NCI-H69 (cell line): ENCODE measurements around the gene NELL1.

Source experiments
- DNase-seq: peaks from one replicate; lab custom pipeline; 2025; lab: John Stamatoyannopoulos, UW

Gene NELL1

DNA sequence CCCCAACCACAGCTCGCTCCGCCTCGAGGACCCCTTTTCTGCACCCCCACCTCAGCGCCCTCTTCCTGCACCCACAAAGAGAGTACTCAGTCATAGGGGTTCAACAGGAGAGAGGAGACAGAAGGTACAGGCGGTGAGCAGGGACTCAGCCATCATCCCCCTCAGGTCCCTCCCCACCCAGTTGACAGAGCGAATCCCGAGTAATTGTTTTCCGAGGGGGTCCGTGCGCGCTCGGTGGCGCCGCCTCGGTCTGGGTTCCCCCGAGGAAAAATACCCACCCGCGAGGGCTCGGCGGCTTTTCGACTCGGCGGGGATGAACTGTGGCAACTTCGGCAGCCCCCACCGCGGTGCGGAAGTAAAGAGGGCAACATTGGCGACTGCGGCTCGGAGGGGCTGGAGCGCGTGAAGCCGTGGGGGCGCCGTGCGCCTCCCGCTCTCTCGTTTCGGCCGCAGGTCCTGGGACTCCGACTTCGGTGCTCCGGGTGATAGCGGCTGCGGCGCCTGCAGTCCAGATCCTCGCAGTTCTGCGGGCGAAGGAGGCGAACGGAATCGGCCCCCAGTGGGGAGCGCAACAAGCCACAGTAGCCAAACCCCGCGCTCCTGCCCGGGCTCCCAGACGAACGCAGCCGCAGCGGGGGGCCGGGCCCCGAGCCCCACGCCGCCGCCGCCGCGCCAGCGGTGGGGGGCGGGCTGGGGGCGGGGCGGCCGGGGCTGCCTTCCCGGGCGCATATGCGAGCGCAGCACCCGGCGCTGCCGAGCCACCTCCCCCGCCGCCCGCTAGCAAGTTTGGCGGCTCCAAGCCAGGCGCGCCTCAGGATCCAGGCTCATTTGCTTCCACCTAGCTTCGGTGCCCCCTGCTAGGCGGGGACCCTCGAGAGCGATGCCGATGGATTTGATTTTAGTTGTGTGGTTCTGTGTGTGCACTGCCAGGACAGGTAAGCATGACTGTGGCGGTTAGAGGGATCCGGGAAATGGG is at the start of gene NELL1:
NELL1 (plus strand) TSS at position 743 of the 976 bp plus-strand sequence.
- peak; percentile 94 for DNase-seq

DNA sequence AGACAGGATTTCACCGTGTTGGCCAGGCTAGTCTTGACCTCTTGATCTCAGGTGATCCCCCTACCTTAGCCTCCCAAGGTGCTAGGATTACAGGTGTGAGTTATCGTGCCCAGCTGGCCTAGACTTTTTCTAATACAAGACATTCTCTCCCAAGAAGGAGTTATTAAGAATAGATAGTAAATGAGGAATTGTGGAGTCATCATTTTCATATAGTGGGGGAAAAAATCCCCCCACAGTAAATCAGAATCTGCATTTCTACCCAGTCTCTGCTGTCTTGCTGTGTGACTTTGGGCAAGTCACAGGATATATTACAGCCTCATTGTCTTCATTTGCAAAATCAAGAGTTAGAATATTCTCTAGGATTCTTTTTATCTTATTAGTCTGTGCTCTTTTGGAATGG is 48.4 kb upstream of the NELL1 start:
- no peak for DNase-seq

DNA sequence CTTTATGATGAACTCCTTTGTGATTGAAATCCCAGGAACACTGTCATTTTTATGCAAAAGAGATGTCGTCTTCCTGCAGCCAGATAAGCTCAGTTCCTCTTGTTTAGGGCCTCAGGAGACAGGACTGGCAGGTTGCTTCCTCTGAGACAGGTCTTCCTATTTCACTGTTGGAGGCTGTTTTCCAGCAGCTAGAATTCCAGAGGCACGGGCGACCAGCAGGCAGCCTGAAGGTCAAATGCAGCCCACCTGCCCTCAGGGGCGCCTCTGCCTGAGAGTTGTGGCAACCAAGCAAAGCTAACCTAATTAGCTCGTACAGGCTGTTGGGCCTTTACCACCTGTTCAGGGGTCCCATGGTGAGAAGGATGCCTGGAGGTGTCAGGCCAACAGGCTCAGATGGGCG is 47.7 kb upstream of the NELL1 start:
- peak; percentile 93 for DNase-seq

DNA sequence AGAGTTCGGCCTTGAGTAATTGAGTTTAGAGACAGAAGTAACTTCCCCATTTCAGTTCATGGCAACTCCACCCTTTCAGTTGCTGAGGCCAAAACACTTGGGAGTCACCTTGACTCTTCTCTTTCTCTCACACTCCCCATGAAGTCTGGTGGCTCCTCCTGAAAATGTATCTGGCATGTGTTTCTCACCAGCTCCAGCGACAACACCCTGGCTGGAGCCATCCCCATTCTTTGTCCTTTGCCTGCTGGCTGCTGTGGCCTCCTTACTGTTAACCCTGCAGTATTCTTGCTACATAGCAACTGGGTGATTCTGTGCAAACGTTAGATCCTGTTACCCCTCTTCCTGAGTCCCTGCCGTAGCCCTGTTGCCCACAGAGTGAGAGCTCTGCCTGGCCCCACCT is 46.1 kb upstream of the NELL1 start:
- peak; percentile 32 for DNase-seq

DNA sequence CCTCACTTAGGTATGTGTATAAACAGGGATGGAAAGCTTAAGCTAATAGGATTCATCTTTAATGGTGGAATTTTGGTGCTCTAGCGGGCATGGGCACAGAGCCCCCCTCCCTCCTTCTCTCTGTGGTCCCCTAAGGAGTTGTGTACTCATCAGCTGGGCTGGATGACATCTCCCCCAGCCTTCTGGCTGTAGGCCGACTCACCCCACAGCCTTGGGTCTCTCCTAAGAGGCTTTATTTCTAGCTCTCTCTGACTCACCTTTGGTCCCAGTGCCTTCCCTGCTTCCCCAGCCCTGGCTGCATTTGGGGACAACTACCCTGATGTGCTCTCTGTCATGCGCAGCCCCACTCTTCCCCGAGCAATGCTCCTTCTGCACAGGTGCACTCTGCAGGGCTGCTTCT is 43.1 kb upstream of the NELL1 start:
- DNase-seq, result peak; percentile 97

DNA sequence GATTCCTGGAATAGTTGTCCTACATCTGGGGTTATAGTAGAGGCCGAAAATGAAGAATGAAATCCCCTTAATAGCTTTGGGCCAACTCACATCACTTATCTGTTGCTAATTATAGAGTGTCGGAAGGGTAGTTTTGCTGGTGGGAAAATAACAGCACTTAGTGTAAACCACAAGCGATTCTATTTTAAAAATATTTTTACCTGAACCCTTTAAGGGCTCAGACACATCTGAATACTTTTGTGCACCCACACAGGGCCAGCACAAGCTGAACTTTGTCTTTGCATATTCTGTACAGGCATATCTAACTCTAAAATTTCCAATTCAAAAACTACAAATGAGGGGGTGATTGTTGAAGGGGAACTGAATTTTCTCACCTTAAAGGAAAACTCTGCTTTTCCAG is 42.4 kb upstream of the NELL1 start:
- peak; percentile 44 for DNase-seq

DNA sequence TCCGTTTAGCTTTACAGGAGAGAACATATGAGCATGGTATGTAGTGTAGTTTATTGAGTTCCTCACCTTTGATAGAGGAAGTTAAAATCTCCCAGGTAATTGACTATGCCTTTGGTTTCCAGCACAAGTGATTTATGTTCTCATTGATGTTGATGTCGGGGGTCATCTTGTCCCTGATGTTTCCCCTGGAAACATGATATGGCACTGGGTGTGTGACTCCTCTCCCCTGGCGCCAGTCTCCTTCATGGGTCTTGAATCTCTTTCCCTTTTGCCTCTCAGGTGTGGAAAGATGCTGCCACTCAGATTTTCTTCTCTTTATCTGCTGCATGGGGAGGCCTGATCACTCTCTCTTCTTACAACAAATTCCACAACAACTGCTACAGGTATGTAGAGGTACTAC is 41.7 kb upstream of the NELL1 start:
- DNase-seq, result peak; percentile 71

DNA sequence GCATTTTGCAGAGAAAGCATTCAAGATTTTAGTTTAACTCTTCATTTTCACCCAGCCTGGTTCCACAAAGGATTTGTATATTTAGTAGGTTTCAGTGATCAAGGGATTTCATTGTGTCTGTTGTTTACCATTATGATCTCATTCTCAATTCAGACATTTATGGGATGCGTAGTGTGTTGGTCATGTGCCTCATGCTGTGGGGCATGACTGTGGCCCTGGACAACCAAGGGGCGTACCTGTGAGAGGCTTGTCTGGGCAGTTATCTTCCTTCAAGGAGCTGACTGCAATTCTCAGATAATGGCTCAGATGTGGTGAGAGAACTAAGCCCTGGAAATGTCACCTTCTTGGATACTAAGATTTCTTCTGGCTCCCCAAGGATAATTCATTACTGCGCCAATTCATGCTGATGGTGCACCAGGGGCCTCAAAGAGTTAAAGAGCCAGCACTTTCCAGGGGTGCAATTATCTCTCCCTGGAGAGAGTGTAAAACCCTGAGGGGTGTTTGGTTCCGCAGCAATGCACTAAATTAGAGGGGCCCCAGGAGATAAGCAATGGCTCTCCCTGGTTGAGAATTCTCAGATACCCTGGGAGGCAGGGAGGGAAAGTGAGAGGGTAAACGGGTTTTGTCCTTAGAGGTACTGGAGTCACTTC is 37.7 kb upstream of the NELL1 start:
- DNase-seq, result peak; percentile 97

DNA sequence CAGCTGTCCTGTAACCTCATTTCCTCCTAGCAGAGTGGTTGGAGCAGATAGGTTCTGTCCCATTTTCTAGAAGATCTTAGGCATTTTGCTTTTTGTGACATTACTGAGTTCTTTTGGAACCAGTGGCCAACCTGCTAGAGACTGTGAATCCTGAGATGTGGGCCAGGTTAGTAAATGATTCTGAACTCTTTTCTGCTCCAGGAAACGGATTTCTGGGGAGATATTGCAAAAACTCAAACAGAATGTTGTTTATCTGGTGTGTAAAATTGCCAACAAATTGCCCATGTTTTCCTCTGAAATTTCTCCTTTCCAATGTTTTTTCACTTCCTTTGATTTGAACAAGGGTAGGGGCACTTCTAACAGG is 37.2 kb upstream of the NELL1 start:
- no peak for DNase-seq

DNA sequence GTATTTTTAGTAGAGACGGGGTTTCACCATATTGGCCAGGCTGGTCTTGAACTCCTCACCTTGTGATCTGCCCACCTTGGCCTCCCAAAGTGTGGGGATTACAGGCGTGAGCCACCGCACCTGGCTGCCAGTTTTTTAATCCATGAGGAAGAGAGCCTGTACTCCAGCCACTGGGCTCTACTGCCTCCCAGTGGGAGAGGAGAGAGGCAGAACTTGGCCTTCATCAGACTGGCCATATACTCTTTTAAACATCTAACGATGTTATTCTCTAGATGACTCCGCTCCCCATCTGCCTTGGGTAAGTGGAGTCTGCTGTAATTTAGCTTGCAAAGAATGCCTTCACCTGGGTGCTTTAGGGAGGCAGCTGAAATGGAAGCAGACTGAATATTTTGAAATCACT is 35.3 kb upstream of the NELL1 start:
- peak; percentile 72 for DNase-seq

DNA sequence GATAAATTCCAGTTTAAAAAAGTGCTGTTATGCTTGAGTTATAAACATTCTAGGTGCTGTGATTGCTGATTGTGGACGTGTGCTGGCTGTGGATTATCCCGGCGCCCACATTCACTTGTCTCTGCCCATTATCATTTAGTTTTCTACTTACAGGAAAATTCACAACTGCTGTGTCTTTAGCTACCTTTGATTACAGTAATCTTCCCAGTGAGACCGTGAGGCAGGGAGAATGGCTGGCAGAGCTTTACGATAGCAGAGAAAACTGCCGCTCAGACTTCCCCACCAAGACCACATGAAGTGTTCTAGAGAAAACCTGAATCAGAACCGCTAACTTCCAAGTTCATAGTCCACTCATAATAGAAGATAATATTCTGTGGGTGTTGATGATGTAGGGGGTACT is 34.6 kb upstream of the NELL1 start:
- no peak for DNase-seq

DNA sequence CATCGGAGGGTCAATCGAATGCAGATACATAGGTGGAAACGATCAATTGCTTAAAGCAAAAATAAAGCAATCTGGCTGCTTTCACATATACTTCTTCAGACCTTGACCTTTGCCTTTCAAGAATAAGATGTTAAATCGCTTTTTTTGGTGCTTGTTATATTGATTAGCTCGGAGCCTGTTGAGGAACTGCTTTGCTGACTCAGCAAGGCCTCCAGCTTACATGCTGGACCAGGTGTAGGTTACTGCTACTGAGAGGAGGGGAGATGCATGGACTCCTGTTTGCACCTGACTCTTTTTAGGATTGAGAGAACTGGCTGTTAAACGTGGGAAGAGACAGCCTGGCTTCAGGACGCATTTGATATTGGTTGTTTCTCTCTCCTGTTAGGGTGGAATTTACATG is 31.3 kb upstream of the NELL1 start:
- no peak for DNase-seq

DNA sequence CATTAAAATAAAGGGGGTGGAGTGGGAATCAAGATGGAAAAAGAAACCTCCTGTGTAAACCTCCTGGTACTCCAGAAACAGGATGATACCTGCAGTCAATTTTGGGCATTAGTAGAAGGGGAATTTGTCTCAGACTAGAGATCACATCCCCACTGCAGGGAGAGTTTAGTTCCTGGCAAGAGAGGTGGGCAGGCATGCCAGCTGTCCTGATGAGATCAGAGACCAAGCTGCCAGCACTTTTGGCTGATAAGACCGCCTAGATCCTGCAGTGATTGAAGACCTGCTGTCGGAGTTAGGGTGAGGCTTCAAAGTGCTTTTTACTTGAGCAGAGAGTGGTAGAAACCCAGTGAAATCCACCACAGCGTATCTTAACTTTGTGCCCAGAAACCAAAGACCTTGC is 29.7 kb upstream of the NELL1 start:
- DNase-seq, result no peak

DNA sequence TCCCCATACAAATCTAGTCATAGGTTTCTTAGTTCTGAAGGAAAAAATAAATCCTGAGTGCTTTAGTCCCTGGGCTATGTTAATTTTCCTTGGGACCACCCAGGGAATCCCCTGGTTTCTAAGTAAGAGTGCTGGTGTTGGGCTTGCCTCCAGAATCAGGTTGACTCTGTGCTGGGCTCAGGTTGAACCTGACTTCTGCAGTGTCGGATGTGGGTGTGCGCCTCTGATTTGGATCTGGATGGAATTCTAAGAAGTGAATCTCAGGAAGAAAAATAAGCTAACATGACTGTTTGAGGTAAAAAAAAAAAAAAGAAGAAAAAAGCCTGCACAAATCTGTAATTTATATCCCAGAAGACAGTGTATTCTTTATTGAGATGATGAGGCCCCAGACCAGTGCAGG is 29.0 kb upstream of the NELL1 start:
- no peak for DNase-seq

DNA sequence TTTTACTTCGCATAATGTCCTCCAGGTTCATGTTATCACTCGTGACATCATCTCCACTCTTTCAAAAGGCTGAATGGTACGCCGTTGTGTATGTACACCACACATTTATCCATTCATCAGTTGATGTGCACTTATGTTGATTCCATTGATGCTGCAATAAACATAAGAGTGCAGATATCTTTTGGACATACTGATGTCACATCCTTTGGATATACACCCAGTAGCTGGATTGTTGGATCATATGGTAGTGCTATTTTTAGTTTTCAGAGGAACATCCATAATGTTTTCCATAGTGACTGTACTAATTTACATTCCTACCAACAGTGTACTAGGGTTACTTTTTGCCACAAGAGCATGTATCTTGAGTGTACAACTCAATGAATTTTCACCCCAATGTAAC is 25.0 kb upstream of the NELL1 start:
- DNase-seq, result no peak

DNA sequence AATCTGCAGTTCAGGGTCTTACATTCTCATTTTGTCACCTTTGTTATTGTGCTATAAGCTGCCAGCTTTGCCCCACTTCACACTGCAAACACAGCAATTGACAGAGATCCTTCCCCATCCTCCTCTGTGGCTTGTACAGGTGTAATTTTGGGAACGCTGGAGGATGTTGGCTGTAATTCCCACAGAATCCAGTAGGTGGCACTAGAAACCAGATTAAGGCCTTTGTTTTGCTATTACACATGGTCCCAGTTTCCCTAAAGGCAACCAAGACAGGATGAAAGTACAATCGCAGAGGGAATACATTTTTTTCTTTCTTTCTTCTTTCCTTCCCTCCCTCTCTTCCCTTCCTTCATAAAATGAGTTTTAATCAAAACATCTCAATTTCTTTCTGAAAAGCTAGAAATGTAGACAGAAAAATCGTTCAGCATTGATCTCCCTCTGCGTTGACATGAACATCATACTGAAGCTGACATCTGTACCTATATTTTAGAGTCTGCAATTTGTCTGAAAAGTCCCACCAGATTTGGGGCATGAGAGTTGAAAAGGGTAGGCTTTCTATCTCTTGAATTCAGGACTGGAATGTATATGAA is 21.3 kb upstream of the NELL1 start:
- DNase-seq, result peak; percentile 91

DNA sequence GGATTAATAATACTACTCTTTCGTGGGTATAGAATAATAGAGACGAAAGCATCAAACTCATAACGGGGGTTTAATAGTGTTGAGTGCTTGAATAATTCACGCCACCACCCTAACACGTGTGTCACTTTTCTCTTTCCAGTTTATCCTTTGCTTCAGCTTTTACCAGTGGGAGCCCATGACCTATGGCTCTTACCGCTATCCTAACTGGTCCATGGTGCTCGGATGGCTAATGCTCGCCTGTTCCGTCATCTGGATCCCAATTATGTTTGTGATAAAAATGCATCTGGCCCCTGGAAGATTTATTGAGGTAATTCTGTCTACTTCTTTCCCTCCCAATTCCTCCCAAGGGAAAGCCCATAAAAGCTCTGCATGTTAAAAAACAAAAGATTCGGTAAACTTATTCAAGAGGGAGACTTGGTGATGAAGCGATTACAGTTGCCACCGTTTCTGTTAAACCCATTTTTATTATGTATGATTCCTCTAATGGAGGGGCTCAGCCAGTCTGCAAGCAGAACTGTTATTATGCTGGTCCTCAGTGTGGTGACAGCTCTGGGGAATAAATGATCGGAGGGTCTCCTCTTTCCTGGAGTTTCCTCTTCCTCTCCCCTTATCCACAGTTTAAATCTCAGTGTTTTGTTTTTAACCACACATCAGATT is 17.1 kb upstream of the NELL1 start:
- peak; percentile 88 for DNase-seq

DNA sequence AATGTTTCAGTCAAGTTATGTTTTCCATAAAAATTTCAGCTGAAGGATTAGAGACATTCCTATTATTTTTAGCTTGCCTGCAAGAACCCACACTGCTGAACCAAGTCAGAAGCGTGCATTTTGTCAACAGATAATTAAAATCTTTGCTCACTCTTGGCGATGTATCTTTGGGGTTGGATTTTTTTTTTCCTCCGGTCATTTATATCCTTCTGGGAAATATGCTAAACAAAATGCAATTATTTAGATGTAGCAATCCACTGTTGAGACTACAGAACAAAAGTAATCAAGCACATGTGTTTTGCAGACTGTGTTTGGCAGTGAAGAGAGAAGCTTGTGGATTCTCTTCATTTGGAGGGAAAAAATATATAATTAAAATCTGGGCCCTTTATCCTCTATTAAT is 15.3 kb upstream of the NELL1 start:
- peak; percentile 26 for DNase-seq

DNA sequence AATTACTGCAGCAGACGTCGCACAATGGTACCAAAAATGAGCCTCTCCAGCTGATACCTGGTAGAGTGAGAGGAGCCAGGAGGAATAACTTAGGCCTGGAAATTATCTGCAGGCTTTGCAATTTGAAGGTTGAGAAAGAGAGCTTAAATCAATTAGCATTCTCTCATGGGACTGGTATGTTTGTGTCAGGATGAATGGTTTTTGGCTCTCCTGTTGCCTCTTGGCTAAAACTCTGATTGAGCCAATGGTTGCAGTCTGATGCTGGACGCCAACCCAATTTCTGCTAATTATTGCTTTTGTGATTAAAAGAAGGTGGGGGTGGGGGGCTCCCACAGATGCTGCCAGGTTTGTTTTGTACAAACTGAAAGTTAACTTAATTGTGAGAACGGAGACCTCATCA is 12.5 kb upstream of the NELL1 start:
- DNase-seq, result peak; percentile 98

DNA sequence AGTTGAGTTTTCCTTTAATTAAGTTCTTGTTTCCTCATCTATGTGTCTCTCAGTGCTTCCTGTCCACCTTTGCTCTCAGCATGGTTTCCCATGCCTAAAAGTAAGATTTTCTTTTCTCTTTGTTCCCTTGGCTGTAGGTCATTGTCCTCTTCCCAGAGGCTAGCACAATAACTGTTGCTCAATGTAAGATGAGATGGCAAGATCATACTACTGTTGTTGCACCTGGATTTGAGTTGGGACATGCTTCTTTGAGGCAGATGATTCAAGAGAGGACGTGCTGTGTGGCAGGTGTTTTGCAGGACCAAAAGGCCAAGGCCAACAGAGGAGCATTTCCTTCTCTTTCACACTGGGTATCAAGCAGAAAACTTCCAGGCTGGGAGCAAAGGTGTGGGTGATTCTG is 11.3 kb upstream of the NELL1 start:
- DNase-seq, result peak; percentile 96

DNA sequence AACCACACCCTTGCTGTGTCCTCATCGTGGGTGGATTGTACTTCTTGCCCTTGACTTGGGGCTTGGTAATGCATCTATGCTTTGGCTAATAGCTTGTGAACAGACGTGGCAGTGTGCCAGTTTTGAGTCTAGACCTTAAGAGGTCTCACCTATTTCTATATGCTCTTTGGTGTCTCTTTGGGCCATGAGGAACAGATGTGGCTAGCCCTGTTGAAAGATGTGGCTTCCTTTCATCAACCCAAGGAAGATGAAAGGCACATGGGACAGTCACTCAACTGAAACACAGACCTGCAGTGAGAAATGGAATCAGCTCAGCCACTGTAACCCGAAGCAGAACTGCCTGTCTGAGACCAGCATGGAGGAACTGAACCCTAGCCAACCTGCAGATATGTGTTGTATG is 7.9 kb upstream of the NELL1 start:
- peak; percentile 72 for DNase-seq

DNA sequence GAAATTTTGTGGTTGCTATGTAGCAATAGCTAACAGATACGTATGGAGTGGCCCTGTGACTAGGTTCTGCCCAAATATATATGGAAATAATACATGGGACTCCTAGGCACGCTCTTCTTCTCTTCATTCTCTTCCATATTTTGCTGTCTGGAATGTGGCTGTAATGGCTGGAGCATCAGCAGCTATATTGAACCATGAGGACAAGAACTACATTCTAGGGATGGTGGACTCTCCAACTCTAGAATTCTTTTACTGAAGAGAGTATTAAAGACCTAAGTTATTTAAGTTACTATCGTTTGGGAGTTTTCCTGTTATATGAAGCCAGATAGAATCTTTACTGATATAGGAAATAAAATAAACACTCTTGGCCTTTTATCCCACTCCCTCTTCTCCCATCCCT is 7.5 kb upstream of the NELL1 start:
- DNase-seq, result no peak
